Neural progenitor cell (in vitro differentiated cells): Measurements from ENCODE around the gene ITGA3. TPM values are rescaled to one million over a fixed set of nuclear protein-coding genes. Genes with fewer than 3 reads are reported as not detected.

Experiments used
- DNase-seq: peaks from one replicate; pipeline ENCODE4 v3.0.0-alpha.2; 2016; ENCODE audit warnings: low spot score
- H2AFZ ChIP-seq: fragments of 200-600 bp; sonication (generic); replicated peaks from 2 replicates; pipeline ENCODE4 v1.6.1; 2016; ENCODE audit warnings: antibody characterized with exemption
- H3F3A ChIP-seq: fragments of 200-600 bp; sonication (generic); 2 replicates; pipeline ENCODE4 v1.6.1; 2016; ENCODE audit warnings: antibody characterized with exemption, low read depth
- H3K27ac ChIP-seq: fragments of 200-600 bp; sonication (generic); 2 replicates; pipeline ENCODE4 v1.5.1; 2016; ENCODE audit warnings: mild to moderate bottlenecking
- H3K27me3 ChIP-seq: fragments of 200-600 bp; sonication (generic); 2 replicates; pipeline ENCODE4 v1.6.1; 2016; ENCODE audit warnings: mild to moderate bottlenecking, moderate library complexity
- H3K36me3 ChIP-seq: fragments of 200-600 bp; sonication (generic); 2 replicates; pipeline ENCODE4 v1.5.1; 2016
- H3K4me1 ChIP-seq: fragments of 200-600 bp; sonication (generic); 2 replicates; pipeline ENCODE4 v1.6.1; 2016; ENCODE audit warnings: mixed run types
- H3K4me2 ChIP-seq: fragments of 200-600 bp; sonication (generic); 2 replicates; pipeline ENCODE4 v1.6.1; 2016
- H3K4me3 ChIP-seq: fragments of 200-600 bp; sonication (generic); 2 replicates; pipeline ENCODE4 v1.5.1; 2016
- H3K79me2 ChIP-seq: fragments of 200-600 bp; sonication (generic); 2 replicates; pipeline ENCODE4 v1.6.1; 2016; ENCODE audit warnings: low read depth
- H3K9ac ChIP-seq: fragments of 200-600 bp; sonication (generic); 2 replicates; pipeline ENCODE4 v1.6.1; 2016
- H3K9me3 ChIP-seq: fragments of 200-600 bp; sonication (generic); 2 replicates; pipeline ENCODE4 v1.5.1; 2016; ENCODE audit warnings: low read depth
- H4K20me1 ChIP-seq: fragments of 200-600 bp; sonication (generic); 2 replicates; pipeline ENCODE4 v1.6.1; 2016; ENCODE audit warnings: low read depth
- H3K27ac Mint-ChIP-seq: 3 replicates; pipeline ENCODE4 v1.8.0; 2021; ENCODE audit warnings: mixed read lengths
- H3K27me3 Mint-ChIP-seq: 2 replicates; pipeline ENCODE4 v1.8.0; 2022; ENCODE audit warnings: low read depth, mild to moderate bottlenecking, inconsistent platforms, moderate library complexity, mixed read lengths; ENCODE audit not compliant: insufficient read depth
- H3K36me3 Mint-ChIP-seq: 3 replicates; pipeline ENCODE4 v1.8.0; 2021; ENCODE audit warnings: mixed read lengths
- H3K4me1 Mint-ChIP-seq: 3 replicates; pipeline ENCODE4 v1.8.0; 2021; ENCODE audit warnings: mixed read lengths
- H3K4me3 Mint-ChIP-seq: 3 replicates; pipeline ENCODE4 v1.8.0; 2021; ENCODE audit warnings: mild to moderate bottlenecking, moderate library complexity, mixed read lengths
- H3K9me3 Mint-ChIP-seq: 3 replicates; pipeline ENCODE4 v1.8.0; 2020; ENCODE audit warnings: mixed read lengths
- CTCF ChIP-seq: fragments of 200-600 bp; sonication (generic); IDR thresholded peaks from 2 replicates; pipeline ENCODE4 v1.5.1; 2017; ENCODE audit warnings: antibody characterized with exemption, mild to moderate bottlenecking
- EZH2 ChIP-seq: fragments of 200-600 bp; sonication (generic); IDR thresholded peaks from 2 replicates; pipeline ENCODE4 v1.6.1; 2017; ENCODE audit warnings: antibody characterized with exemption, mild to moderate bottlenecking, moderate library complexity
- EZH2phosphoT487 ChIP-seq: fragments of 200-600 bp; sonication (generic); IDR thresholded peaks from 2 replicates; pipeline ENCODE4 v1.6.1; 2017; ENCODE audit warnings: antibody characterized with exemption
- total RNA-seq: library from RNA; depleted of rRNA; stranded (reverse); fragments of >200 nt; gene quantifications from 2 replicates; pipeline ENCODE4 v1.2.3, GENCODE V29; 2015; ENCODE audit warnings: low replicate concordance

ITGA3 gene
- total RNA-seq: 7.7 and 11.9 TPM in 2 replicates

GRCh38 chr17:50055426-50056216 lies at the start of gene ITGA3:
Gene ITGA3, plus strand, starts transcription at chr17:50056110. Its CDS starts 330 bp downstream, at chr17:50056440.
- peaks cover 28% of the 10 kb centered on the region for H3K27me3 Mint-ChIP-seq
- TF ChIP-seq CTCF (no peak), EZH2phosphoT487 (no peak), EZH2 (no peak)
- no peak within 1 kb of the TSS for H3K27ac Mint-ChIP-seq
- Histone ChIP-seq H3K36me3 (no peaks in the 10 kb centered on the region), H3K4me1 (peaks cover 9% of the 10 kb centered on the region), H3K4me2 (peak within 1 kb of the TSS; percentile 96), H2AFZ (peak within 1 kb of the TSS; percentile 86), H3K9ac (no peak within 1 kb of the TSS), H3K27ac (no peak within 1 kb of the TSS), H3K9me3 (no peaks in the 10 kb centered on the region), H3F3A (peaks cover 30% of the 10 kb centered on the region), H3K27me3 (peaks cover 50% of the 10 kb centered on the region), H3K4me3 (peak within 1 kb of the TSS; percentile 82), H3K79me2 (no peaks in the 10 kb centered on the region), H4K20me1 (peaks cover 4% of the 10 kb centered on the region)
- H3K36me3 Mint-ChIP-seq: no peaks in the 10 kb centered on the region
- H3K4me3 Mint-ChIP-seq: peak within 1 kb of the TSS; percentile 91
- H3K9me3 Mint-ChIP-seq: no peaks in the 10 kb centered on the region
- peak; percentile 92 for DNase-seq
- H3K4me1 Mint-ChIP-seq: peaks cover 40% of the 10 kb centered on the region

- TF ChIP-seq EZH2phosphoT487 (no peak), EZH2 (no peak), CTCF (no peak)
- Mint-ChIP-seq H3K36me3 (no peaks in the 10 kb centered on the region), H3K4me3 (no peak overlapping the region), H3K27me3 (peaks cover 8% of the 10 kb centered on the region), H3K27ac (no peak overlapping the region), H3K9me3 (peaks cover 13% of the 10 kb centered on the region), H3K4me1 (no peaks in the 10 kb centered on the region)
- Histone ChIP-seq H3K9me3 (no peaks in the 10 kb centered on the region), H3K27ac (no peak overlapping the region), H3K4me3 (no peak overlapping the region), H3K9ac (no peak overlapping the region), H2AFZ (no peak overlapping the region), H3F3A (no peaks in the 10 kb centered on the region), H3K36me3 (no peaks in the 10 kb centered on the region), H3K4me1 (no peaks in the 10 kb centered on the region), H3K4me2 (no peak overlapping the region), H3K27me3 (peaks cover 39% of the 10 kb centered on the region), H4K20me1 (no peaks in the 10 kb centered on the region), H3K79me2 (no peaks in the 10 kb centered on the region)
- DNase-seq: no peak
Observed at GRCh38 chr17:50009282-50009681, 46.6 kb upstream of the ITGA3 start.

- H3K4me3 Mint-ChIP-seq: no peak overlapping the region
- H3K27ac Mint-ChIP-seq: no peak overlapping the region
- H3K36me3 Mint-ChIP-seq: no peaks in the 10 kb centered on the region
- H3K27ac ChIP-seq: no peak overlapping the region
- H3K4me3 ChIP-seq: no peak overlapping the region
- H3K4me2 ChIP-seq: no peak overlapping the region
- H3K36me3 ChIP-seq: no peaks in the 10 kb centered on the region
- no peak overlapping the region for H3K9ac ChIP-seq
- no peak for DNase-seq
- H3F3A ChIP-seq: no peaks in the 10 kb centered on the region
- no peaks in the 10 kb centered on the region for H3K9me3 ChIP-seq
- no peaks in the 10 kb centered on the region for H3K4me1 ChIP-seq
- no peaks in the 10 kb centered on the region for H3K4me1 Mint-ChIP-seq
- H2AFZ ChIP-seq: no peak overlapping the region
- TF ChIP-seq CTCF: no peak
- TF ChIP-seq EZH2phosphoT487: no peak
- no peak for TF ChIP-seq EZH2
- no peaks in the 10 kb centered on the region for H4K20me1 ChIP-seq
- peaks cover 15% of the 10 kb centered on the region for H3K9me3 Mint-ChIP-seq
- no peaks in the 10 kb centered on the region for H3K79me2 ChIP-seq
- H3K27me3 ChIP-seq: peaks cover 21% of the 10 kb centered on the region
- peaks cover 6% of the 10 kb centered on the region for H3K27me3 Mint-ChIP-seq
Observed at GRCh38 chr17:50013079-50013478, 42.8 kb upstream of the ITGA3 start.
